SU-DHL-6 (cell line): ENCODE data around the gene FAM110A.
"Not testable (repeated sequence)": the region's sequence is repeated elsewhere in the genome, so short reads cannot be mapped to it uniquely, and the experiment has no call there.

Source experiments
- EZH2phosphoT487 ChIP-seq: fragments of 200-600 bp; sonication (generic), shearing (Covaris generic); conservative IDR thresholded peaks from 2 replicates; pipeline ENCODE4 v1.6.1; 2018; ENCODE audit warnings: mild to moderate bottlenecking, antibody characterized with exemption, low read length, moderate library complexity, mixed read lengths
- TF ChIP-seq, protein P1 (sequence below): fragments of 200-600 bp; sonication (generic); IDR thresholded peaks from one replicate; pipeline ENCODE4 v1.5.1; 2017; ENCODE audit warnings: antibody characterized with exemption, mild to moderate bottlenecking, low read length, moderate library complexity; ENCODE audit not compliant: insufficient read depth, poor library complexity, severe bottlenecking

GRCh38 chr20:812435-812814 lies 21.1 kb upstream of the FAM110A start:
- TF ChIP-seq, protein P1, sequence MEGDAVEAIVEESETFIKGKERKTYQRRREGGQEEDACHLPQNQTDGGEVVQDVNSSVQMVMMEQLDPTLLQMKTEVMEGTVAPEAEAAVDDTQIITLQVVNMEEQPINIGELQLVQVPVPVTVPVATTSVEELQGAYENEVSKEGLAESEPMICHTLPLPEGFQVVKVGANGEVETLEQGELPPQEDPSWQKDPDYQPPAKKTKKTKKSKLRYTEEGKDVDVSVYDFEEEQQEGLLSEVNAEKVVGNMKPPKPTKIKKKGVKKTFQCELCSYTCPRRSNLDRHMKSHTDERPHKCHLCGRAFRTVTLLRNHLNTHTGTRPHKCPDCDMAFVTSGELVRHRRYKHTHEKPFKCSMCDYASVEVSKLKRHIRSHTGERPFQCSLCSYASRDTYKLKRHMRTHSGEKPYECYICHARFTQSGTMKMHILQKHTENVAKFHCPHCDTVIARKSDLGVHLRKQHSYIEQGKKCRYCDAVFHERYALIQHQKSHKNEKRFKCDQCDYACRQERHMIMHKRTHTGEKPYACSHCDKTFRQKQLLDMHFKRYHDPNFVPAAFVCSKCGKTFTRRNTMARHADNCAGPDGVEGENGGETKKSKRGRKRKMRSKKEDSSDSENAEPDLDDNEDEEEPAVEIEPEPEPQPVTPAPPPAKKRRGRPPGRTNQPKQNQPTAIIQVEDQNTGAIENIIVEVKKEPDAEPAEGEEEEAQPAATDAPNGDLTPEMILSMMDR: not testable (repeated sequence)
- not testable (repeated sequence) for TF ChIP-seq EZH2phosphoT487
